SK-N-SH (cell line): ENCODE measurements around the gene RAB3IL1.

Source experiments
- ELF1 ChIP-seq: IDR thresholded peaks from 2 replicates; pipeline ENCODE4 v1.4.0; 2012
- FOSL2 ChIP-seq: IDR thresholded peaks from 2 replicates; pipeline ENCODE4 v1.4.0; 2012; ENCODE audit warnings: low read depth, mild to moderate bottlenecking, moderate library complexity, borderline replicate concordance
- RAD21 ChIP-seq: IDR thresholded peaks from 2 replicates; pipeline ENCODE4 v1.6.1; 2012; ENCODE audit warnings: mild to moderate bottlenecking, low read length
- ZBTB33 ChIP-seq: IDR thresholded peaks from 2 replicates; pipeline ENCODE4 v1.4.0; 2012; ENCODE audit warnings: low read depth, borderline replicate concordance
- TF ChIP-seq, protein P1 (sequence below): fragments of 200-600 bp; sonication (generic); IDR thresholded peaks from 2 replicates; pipeline ENCODE4 v1.6.1; 2017; ENCODE audit warnings: antibody characterized with exemption, mild to moderate bottlenecking, moderate library complexity
- TF ChIP-seq, protein P2 (sequence below): IDR thresholded peaks from 2 replicates; pipeline ENCODE4; 2012
- TF ChIP-seq, protein P3 (sequence below): IDR thresholded peaks from 2 replicates; pipeline ENCODE4 v1.6.1; 2012; ENCODE audit warnings: mild to moderate bottlenecking, low read depth, low read length, moderate library complexity

DNA sequence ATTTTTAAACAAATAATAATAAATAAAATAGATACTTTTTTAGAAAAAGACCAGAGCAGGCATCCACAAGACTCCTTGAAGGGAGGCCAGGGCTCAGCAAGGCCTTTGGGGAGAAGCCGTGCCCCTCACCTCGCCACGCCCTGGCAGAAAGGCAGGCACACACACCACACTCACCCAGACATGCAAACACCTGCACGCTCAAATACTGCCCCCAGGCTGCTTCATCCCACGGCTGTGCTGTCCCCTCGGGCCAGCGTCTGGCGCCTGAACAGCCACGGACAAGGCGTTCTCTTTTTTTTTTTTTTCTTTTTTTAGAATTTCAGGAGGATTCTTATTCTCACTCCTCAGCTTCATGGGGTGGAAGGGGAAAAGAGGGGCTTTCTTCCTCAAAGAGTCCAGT is 27.5 kb downstream of the RAB3IL1 start:
- TF ChIP-seq, protein P1, sequence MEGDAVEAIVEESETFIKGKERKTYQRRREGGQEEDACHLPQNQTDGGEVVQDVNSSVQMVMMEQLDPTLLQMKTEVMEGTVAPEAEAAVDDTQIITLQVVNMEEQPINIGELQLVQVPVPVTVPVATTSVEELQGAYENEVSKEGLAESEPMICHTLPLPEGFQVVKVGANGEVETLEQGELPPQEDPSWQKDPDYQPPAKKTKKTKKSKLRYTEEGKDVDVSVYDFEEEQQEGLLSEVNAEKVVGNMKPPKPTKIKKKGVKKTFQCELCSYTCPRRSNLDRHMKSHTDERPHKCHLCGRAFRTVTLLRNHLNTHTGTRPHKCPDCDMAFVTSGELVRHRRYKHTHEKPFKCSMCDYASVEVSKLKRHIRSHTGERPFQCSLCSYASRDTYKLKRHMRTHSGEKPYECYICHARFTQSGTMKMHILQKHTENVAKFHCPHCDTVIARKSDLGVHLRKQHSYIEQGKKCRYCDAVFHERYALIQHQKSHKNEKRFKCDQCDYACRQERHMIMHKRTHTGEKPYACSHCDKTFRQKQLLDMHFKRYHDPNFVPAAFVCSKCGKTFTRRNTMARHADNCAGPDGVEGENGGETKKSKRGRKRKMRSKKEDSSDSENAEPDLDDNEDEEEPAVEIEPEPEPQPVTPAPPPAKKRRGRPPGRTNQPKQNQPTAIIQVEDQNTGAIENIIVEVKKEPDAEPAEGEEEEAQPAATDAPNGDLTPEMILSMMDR = no peak
- TF ChIP-seq, protein P2, sequence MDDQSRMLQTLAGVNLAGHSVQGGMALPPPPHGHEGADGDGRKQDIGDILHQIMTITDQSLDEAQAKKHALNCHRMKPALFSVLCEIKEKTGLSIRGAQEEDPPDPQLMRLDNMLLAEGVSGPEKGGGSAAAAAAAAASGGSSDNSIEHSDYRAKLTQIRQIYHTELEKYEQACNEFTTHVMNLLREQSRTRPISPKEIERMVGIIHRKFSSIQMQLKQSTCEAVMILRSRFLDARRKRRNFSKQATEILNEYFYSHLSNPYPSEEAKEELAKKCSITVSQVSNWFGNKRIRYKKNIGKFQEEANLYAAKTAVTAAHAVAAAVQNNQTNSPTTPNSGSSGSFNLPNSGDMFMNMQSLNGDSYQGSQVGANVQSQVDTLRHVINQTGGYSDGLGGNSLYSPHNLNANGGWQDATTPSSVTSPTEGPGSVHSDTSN = no peak
- TF ChIP-seq RAD21 = no peak
- no peak for TF ChIP-seq FOSL2
- TF ChIP-seq ZBTB33 = no peak
- TF ChIP-seq, protein P3, sequence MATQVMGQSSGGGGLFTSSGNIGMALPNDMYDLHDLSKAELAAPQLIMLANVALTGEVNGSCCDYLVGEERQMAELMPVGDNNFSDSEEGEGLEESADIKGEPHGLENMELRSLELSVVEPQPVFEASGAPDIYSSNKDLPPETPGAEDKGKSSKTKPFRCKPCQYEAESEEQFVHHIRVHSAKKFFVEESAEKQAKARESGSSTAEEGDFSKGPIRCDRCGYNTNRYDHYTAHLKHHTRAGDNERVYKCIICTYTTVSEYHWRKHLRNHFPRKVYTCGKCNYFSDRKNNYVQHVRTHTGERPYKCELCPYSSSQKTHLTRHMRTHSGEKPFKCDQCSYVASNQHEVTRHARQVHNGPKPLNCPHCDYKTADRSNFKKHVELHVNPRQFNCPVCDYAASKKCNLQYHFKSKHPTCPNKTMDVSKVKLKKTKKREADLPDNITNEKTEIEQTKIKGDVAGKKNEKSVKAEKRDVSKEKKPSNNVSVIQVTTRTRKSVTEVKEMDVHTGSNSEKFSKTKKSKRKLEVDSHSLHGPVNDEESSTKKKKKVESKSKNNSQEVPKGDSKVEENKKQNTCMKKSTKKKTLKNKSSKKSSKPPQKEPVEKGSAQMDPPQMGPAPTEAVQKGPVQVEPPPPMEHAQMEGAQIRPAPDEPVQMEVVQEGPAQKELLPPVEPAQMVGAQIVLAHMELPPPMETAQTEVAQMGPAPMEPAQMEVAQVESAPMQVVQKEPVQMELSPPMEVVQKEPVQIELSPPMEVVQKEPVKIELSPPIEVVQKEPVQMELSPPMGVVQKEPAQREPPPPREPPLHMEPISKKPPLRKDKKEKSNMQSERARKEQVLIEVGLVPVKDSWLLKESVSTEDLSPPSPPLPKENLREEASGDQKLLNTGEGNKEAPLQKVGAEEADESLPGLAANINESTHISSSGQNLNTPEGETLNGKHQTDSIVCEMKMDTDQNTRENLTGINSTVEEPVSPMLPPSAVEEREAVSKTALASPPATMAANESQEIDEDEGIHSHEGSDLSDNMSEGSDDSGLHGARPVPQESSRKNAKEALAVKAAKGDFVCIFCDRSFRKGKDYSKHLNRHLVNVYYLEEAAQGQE = no peak
- no peak for TF ChIP-seq ELF1
